H1 (cell line): ENCODE results near the gene MTURN. TPM values are rescaled to one million over a fixed set of nuclear protein-coding genes. Genes with fewer than 3 reads are reported as not detected.

ENCODE experiments used
- ATF2 ChIP-seq: IDR thresholded peaks from 2 replicates; pipeline ENCODE4 v1.6.1; 2012; ENCODE audit warnings: low read length, inconsistent platforms
- EGR1 ChIP-seq: IDR thresholded peaks from 2 replicates; pipeline ENCODE4 v1.6.1; 2011; ENCODE audit warnings: low read depth, low read length, borderline replicate concordance
- PHF8 ChIP-seq: fragments of 200-600 bp; sonication (generic); conservative IDR thresholded peaks from 2 replicates; pipeline ENCODE4 v1.7.1; 2012; ENCODE audit warnings: low read depth, mild to moderate bottlenecking, inconsistent platforms, low read length, moderate library complexity
- SIRT6 ChIP-seq: IDR thresholded peaks from one replicate; pipeline ENCODE4 v1.7.1; 2012; ENCODE audit warnings: low read length, inconsistent platforms
- polyA plus RNA-seq, 7 experiments: library from polyadenylated mRNA; depleted of rRNA in 3 of 7; stranded (reverse) in 5 of 7; unstranded in 2 of 7; fragments of >200 nt in 5 of 7; fragments of 200-250 nt in 2 of 7; gene quantifications; 1 replicate in 5 of 7; 2 replicates in 1 of 7; 4 replicates in 1 of 7; pipeline versions ENCODE4 v1.2.1 to v1.2.3, GENCODE V29; 2011 to 2013; ENCODE audit warnings: missing spikeins in 2 of 7, mixed read lengths in 2 of 7
- total RNA-seq: library from RNA; stranded (reverse); fragmentation: NEBNext Ultra II Directional; extraction: Animal tissue kit (Norgen Biotek cat#: 25700); gene quantifications from 2 replicates; pipeline ENCODE4 v1.2.1, GENCODE V29; 2021

MTURN gene
- total and polyA plus RNA-seq, 2 of the 8 experiments (the other 6 are each of a cell fraction or from before 2014, with no cell fraction given), result 2.6 to 5.8 TPM

GRCh38 chr7:30119890-30120577 lies 14.8 kb upstream of the MTURN start (continued):
- TF ChIP-seq PHF8 (no peak), ATF2 (no peak), EGR1 (no peak), SIRT6 (no peak)
